Measurements from ENCODE around the gene FBXW12.
"Not testable (repeated sequence)": the region's sequence is repeated elsewhere in the genome, so short reads cannot be mapped to it uniquely, and the experiment has no call there.

FBXW12 gene

GRCh38 chr3:48397767-48398681 lies 26.0 kb downstream of the FBXW12 start:
- no peaks in the 10 kb centered on the region for H3K36me3 ChIP-seq (ENCODE audit: insufficient read depth, low read length)
- no peak for DNase-seq (ENCODE audit: low read depth, low spot score)
- no peaks in the 10 kb centered on the region for H3K9me3 ChIP-seq (ENCODE audit: low read depth, low read length)
- TF ChIP-seq FOXP2 (optimal IDR thresholded peaks at IDR 0.05; ENCODE audit: control extremely low read depth, extremely low read length, insufficient read depth) (no peak), EZH2 (IDR thresholded peaks at IDR 0.05) (no peak), POLR2AphosphoS5 (IDR thresholded peaks at IDR 0.05; ENCODE audit: borderline replicate concordance, low read depth, low read length) (no peak)
- no peak overlapping the region for H3K27ac ChIP-seq
- H3K9ac ChIP-seq (ENCODE audit: insufficient read length) = no peak overlapping the region
- H3K4me3 ChIP-seq = no peak overlapping the region

- H3K9ac ChIP-seq (ENCODE audit: insufficient read length) = no peak overlapping the region
- no peaks in the 10 kb centered on the region for H3K36me3 ChIP-seq (ENCODE audit: insufficient read depth, low read length)
- TF ChIP-seq FOXP2 (optimal IDR thresholded peaks at IDR 0.05; ENCODE audit: control extremely low read depth, extremely low read length, insufficient read depth) (no peak), POLR2AphosphoS5 (IDR thresholded peaks at IDR 0.05; ENCODE audit: borderline replicate concordance, low read depth, low read length) (no peak), EZH2 (IDR thresholded peaks at IDR 0.05) (no peak)
- no peak overlapping the region for H3K4me3 ChIP-seq
- no peak overlapping the region for H3K27ac ChIP-seq
- no peaks in the 10 kb centered on the region for H3K9me3 ChIP-seq (ENCODE audit: low read depth, low read length)
- DNase-seq (ENCODE audit: low read depth, low spot score) = no peak
Observed at GRCh38 chr3:48398701-48399386, 26.8 kb downstream of the FBXW12 start.

- TF ChIP-seq FOXP2 (optimal IDR thresholded peaks at IDR 0.05; ENCODE audit: control extremely low read depth, extremely low read length, insufficient read depth) (no peak), EZH2 (IDR thresholded peaks at IDR 0.05) (no peak), POLR2AphosphoS5 (IDR thresholded peaks at IDR 0.05; ENCODE audit: borderline replicate concordance, low read depth, low read length) (no peak)
- Histone ChIP-seq H3K27ac (no peak overlapping the region), H3K36me3 (ENCODE audit: insufficient read depth, low read length) (no peaks in the 10 kb centered on the region), H3K4me3 (no peak overlapping the region), H3K9me3 (ENCODE audit: low read depth, low read length) (no peaks in the 10 kb centered on the region), H3K9ac (ENCODE audit: insufficient read length) (no peak overlapping the region)
- no peak for DNase-seq (ENCODE audit: low read depth, low spot score)
Observed at GRCh38 chr3:48399387-48400172, 27.6 kb downstream of the FBXW12 start.

GRCh38 chr3:48400824-48401433 lies 28.9 kb downstream of the FBXW12 start:
- TF ChIP-seq FOXP2 (optimal IDR thresholded peaks at IDR 0.05; ENCODE audit: control extremely low read depth, extremely low read length, insufficient read depth) = no peak
- no peak for TF ChIP-seq EZH2 (IDR thresholded peaks at IDR 0.05)
- TF ChIP-seq POLR2AphosphoS5 (IDR thresholded peaks at IDR 0.05; ENCODE audit: borderline replicate concordance, low read depth, low read length) = no peak
- no peak for DNase-seq (ENCODE audit: low read depth, low spot score)
- Histone ChIP-seq H3K9ac (ENCODE audit: insufficient read length) (no peak overlapping the region), H3K4me3 (no peak overlapping the region), H3K9me3 (ENCODE audit: low read depth, low read length) (no peaks in the 10 kb centered on the region), H3K36me3 (ENCODE audit: insufficient read depth, low read length) (no peaks in the 10 kb centered on the region), H3K27ac (no peak overlapping the region)

GRCh38 chr3:48401434-48401901 lies 29.4 kb downstream of the FBXW12 start:
- H3K27ac ChIP-seq; H3K9me3 ChIP-seq (ENCODE audit: low read depth, low read length); H3K9ac ChIP-seq (ENCODE audit: insufficient read length); H3K36me3 ChIP-seq (ENCODE audit: insufficient read depth, low read length); H3K4me3 ChIP-seq; DNase-seq (ENCODE audit: low read depth, low spot score): not testable (repeated sequence)

- H3K36me3 ChIP-seq (ENCODE audit: insufficient read depth, low read length) = no peaks in the 10 kb centered on the region
- DNase-seq (ENCODE audit: low read depth, low spot score) = no peak
- no peak overlapping the region for H3K9ac ChIP-seq (ENCODE audit: insufficient read length)
- no peaks in the 10 kb centered on the region for H3K9me3 ChIP-seq (ENCODE audit: low read depth, low read length)
- H3K27ac ChIP-seq = no peak overlapping the region
- no peak overlapping the region for H3K4me3 ChIP-seq
- no peak for TF ChIP-seq EZH2 (IDR thresholded peaks at IDR 0.05)
- TF ChIP-seq FOXP2 (optimal IDR thresholded peaks at IDR 0.05; ENCODE audit: control extremely low read depth, extremely low read length, insufficient read depth) = no peak
- no peak for TF ChIP-seq POLR2AphosphoS5 (IDR thresholded peaks at IDR 0.05; ENCODE audit: borderline replicate concordance, low read depth, low read length)
Observed at GRCh38 chr3:48402281-48402732, 30.3 kb downstream of the FBXW12 start.

GRCh38 chr3:48402907-48403306 lies 30.9 kb downstream of the FBXW12 start:
- no peaks in the 10 kb centered on the region for H3K36me3 ChIP-seq (ENCODE audit: insufficient read depth, low read length)
- DNase-seq (ENCODE audit: low read depth, low spot score) = no peak
- no peak overlapping the region for H3K9ac ChIP-seq (ENCODE audit: insufficient read length)
- TF ChIP-seq EZH2 (IDR thresholded peaks at IDR 0.05) (no peak), FOXP2 (optimal IDR thresholded peaks at IDR 0.05; ENCODE audit: control extremely low read depth, extremely low read length, insufficient read depth) (no peak), POLR2AphosphoS5 (IDR thresholded peaks at IDR 0.05; ENCODE audit: borderline replicate concordance, low read depth, low read length) (no peak)
- H3K27ac ChIP-seq = no peak overlapping the region
- no peak overlapping the region for H3K4me3 ChIP-seq
- H3K9me3 ChIP-seq (ENCODE audit: low read depth, low read length) = no peaks in the 10 kb centered on the region

All from SK-N-MC (cell line).